GM21526 (cell line): ENCODE measurements around the gene IFI27L2.

Experiments used
- ATAC-seq: cut with Tn5 transposase; IDR thresholded peaks from one replicate; pipeline ENCODE4 v1.9.1; 2021; ENCODE audit warnings: moderate library complexity; ENCODE audit not compliant: unreplicated experiment, low FRiP score

The IFI27L2 gene

DNA sequence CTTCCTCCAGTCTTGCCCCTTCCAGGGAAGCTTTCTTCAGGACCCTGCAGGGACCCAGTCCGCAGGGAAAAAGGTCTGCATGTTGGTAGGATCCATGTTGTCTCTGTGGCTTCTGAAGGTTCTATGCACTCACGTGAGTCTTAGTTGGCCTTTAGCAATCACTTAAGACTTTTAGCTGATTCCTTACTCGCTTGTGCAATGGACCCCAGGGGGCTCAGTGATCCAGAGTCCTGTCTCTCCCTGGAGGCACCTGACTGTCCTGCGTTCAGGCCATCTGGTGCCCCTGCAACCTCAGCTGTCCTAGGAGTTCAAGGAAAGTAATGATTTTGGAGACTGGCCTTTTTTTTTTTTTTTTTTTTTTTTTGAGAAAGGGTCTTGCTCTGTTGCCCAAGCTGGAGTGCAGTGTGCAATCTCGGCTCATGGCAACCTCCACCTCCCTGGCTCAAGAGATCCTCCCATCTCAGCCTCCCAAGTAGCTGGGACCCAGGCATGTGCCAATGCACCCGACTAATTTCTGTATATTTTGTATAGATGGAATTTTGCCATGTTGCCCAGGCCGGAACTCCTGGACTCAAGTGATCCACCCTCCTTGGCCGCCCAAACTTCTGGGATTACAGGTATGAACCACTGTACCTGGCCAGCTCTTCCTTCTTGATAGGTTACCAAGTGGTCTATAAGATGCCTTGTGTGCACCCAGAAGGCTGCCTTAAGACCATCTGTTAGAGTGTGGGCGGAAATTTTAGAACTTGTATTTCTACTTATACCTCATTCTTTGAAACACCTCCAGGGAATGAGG, 4.6 kb downstream of the IFI27L2 start:
- ATAC-seq = no peak

DNA sequence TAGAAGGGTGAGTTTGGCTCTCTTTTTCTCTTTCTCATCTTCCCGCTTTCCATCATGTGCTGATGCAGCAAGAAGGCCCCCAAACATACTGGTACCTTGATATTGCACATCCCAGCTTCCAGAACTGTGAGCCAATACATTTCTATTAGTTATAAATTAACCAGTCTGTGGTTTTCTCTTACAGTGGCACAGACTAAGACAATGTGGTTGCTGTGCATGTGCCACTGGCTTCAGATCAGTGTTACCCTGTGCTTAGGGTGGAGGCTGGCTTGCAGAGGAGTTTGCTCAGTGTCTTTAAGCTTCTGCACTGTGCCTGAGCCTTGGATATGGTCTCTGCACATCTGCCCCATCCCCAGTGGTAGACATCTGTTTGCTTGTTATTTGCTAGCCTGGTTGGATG, 5.5 kb downstream of the IFI27L2 start:
- no peak for ATAC-seq

DNA sequence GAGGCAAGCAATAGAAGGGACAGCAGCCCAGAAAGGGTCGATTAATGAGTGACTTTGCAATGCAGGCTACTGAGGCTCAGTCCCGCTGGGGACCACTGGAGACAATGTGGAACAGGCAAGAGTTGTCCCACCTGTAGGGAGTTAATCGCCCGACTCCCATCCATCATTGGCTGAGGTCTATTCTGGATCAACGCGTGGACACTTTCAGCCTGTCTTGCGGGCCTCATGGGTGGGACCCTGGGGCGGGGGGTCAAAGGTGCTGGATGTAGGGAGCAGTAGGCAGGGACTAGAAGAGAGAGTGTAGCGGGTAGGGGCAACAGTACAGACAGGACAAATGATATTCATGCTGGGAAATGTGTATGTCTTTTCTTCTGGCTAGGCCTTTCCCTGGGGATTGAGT, 6.1 kb downstream of the IFI27L2 start:
- ATAC-seq = no peak

DNA sequence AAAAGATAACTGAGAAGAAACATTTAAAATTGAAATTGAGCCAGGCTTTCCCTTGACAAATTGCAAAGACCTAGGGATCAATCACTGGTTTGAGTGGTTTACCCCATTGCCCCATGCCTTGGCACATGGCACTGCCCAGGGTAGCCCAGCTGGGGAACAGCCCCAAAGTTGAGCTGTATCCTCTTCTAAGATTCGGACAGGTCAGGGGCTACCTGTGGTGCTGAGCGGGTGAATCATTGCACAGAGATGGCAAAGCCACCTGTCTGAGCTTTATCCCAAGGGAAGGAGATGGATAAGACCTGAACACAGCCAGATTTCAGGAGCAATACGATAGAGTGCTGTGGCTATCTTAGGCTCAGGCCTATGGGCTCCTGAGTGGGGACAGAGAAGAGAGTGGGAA, 7.0 kb downstream of the IFI27L2 start:
- ATAC-seq = no peak

DNA sequence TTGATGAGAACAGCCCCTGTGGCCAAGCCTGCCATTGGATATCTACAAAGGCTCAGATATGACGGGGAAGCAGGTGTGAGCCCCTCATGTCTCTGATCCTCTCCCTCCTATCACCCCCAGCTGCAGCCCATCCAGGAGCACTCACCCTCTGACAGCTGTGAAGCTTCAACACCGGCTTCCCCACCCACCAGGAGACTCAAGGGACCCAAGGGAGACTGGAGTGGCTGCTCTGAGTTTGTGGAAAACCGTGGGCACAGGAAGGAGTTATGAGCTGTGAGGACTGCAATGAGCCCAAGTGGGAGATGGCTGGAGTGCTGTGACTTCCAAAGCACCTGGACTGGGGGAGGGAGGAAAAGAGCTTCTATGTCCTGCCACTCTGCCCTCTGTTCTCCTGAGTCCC, 7.9 kb downstream of the IFI27L2 start:
- no peak for ATAC-seq

DNA sequence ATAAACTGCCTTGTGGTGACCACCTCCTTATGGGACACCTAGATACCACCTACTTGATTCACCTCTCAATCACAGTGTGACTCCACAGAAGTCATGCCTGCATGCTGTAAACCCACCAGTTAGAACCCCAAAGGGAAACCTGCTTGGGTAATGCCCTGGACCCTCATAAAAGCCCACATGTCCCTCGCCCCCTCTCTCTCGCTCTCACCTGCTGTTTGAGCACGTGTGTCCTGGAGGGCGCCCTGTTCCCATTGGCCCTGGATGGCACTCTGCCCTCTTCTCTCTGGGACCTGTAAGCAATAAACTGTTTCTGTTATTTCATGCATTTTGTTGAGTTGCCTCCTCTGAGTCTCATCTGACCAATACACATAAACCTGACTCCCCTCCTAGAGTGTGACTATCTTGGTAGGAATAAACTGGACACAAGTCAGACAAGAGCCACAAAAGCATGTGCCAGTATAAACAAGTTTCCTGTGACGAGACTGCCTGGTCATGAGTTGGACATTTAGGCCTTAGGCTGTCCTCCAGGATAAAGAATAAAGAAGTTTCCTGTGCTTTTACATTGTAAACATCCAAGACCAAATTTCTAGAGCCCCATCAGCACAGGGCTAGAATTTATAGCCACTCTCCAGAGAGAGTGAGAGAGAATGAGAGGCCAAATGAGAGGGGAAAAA, 8.6 kb downstream of the IFI27L2 start:
- no peak for ATAC-seq

DNA sequence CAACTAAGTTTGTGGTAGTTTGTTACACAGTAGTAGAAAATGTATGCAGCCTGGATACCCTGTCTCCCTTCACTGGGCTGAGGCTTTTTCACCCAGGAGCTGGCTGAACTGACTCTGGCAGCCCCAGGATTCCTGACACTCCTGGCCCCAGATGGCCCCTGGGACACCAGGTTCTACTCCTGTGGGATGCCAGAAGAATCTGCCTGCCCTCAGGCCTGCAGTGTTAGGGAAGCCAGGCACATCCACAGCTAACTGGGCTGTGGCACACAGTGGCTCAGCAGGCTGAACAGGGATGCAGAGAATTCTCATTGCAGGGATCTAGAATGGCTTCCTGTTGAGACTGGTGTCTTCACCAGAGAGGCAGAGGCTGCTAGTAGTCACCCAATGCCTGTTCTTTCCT, 10.3 kb downstream of the IFI27L2 start:
- ATAC-seq = no peak

DNA sequence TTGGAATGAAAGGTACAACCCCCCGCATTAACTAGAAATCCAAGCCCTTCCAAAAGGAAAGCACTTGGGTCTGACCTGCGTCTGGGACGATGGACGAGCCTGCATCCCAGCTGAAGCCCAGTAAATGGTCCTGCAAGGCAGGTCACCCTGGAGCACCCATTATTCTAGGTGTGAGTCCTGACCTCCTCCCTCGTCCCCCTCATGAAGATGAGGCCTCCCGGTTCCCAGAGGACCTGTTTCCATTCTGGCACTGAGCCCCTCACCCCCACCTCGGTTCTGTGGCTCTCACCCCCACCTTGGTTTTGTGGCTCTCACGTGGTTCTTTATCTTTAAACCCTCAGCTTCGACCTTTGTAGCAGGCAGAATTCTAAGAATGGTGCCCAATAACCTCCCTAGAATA, 11.5 kb downstream of the IFI27L2 start:
- ATAC-seq = no peak

DNA sequence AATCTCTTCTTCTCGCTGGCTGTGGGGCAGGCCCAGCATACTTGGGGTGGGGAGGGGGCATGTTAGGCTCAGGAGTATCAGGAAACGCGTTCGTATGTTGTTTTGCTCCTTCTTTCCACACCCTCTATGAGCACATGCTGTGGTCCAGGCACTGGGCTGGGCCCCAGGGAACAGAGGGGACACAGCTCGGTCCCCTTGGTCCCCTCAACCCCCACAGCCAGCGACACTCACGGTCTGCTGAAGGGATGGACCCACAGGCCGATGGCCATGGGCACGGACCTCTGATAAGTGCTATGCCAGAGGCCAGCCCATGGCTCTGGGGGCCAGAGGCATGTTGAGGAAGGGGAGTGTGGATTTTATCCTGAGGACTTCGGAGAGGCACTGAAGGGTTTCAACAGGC, 12.7 kb downstream of the IFI27L2 start:
- no peak for ATAC-seq

DNA sequence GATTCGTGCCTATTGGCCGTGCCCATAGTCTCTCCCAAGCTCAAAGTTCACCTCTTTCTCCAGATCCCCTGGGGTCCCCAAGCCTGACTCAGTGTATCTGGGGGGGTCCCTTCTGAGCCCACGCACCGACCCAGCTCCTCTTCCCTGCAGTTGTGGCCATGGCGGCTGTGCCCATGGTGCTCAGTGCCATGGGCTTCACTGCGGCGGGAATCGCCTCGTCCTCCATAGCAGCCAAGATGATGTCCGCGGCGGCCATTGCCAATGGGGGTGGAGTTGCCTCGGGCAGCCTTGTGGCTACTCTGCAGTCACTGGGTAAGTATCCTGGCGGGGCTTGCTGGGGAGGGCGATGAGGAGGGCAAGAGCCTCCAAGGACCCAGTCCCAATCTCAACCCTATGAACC, 13.8 kb downstream of the IFI27L2 start:
- no peak for ATAC-seq

DNA sequence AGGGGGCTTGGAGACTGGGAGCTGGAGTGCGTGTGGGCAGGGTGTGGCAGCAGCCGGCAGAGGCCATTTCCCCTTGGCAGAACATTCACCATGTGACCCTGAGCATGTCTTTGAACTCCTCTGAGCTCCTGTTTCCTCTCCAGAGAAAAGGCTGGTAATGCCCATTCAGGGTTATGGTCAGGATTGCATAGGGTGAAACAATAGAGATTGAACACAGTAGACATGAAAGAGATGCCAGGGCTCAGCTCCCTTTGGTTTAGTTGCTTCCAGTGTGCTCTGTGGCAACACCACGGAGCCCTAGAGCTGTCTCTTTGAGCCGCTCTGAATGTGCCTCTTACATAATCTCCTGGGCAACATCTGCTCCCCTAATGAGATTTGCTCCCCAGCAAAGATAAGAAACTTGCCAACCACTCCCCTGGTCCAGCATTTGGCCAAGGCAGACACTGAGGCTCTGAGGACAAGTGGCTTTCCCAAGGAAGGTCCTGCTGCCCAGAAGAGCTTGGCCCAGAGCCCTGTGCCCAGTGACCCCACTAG, 14.3 kb downstream of the IFI27L2 start:
- no peak for ATAC-seq

DNA sequence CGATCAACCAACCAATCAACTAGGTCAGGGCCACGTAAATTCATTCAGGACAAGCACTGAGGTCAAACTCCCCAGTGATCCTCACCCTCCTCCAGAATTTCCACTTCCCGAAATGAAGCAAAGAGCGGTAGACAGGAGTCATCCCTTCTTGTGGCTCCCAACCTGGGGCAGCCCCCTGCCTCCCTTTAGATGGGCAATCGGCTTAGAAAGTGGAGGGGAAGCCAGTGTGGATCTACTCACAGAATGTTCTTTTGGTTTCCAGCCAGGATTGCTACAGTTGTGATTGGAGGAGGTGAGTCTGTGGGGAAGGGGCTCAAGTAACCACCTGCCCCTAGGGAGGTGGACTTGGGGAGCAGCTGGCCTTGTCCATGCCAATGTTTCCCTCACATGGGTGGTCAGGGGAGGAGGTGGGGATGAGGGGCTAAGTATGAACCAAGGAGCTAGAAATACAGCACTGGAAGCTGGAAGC, 14.8 kb downstream of the IFI27L2 start:
- ATAC-seq = no peak

DNA sequence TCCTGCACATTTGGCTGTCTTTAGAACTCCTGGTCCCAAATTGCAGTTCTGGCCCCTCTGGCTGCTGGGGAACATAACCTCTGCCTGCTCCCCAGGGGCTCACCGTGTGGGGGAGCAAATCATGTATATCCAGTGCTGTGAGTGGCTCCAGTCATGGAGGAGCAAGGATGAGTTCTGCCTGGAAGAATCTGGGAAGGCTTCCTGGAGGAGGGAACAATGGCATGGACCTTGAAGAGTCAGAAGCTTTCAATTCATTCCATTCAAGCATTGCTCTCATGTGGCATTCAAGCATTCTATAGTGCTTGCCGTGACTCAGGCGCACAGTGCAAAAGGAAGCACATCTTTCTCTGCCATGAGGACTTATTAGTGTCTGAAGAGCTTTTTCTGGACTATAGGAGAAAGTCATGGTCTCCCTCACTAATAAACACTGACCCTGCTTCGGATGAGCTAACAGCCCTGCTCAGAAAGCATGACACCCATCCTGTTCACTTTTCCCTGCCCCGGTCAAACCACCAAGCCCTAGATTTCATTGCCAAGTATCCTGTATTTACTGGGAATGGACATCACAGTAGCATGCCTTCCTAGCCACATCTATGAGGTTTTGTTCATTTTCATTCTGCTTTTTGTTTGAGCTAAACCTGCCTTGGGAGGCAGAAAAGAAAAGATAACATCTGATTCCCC, 15.4 kb downstream of the IFI27L2 start:
- ATAC-seq = no peak

DNA sequence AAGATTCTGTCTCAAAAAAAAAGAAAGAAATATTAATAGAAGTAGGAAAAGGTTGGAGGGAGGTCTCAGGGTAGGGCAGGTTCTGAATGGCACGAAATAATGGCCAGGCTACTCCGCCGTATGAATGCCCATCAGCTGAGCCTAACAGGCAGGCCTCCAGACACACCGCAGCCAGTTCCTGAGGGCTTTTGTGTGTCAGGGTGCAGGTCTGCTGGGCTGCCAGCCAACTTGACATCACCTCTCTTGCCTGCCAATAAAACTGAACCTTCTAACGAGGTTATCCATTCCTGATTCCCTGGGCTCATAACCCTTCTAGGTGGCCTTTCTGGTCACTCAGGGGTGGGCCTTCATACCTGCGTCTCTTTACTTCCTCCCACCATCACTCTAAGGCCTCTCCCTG, 15.9 kb downstream of the IFI27L2 start:
- ATAC-seq = no peak

DNA sequence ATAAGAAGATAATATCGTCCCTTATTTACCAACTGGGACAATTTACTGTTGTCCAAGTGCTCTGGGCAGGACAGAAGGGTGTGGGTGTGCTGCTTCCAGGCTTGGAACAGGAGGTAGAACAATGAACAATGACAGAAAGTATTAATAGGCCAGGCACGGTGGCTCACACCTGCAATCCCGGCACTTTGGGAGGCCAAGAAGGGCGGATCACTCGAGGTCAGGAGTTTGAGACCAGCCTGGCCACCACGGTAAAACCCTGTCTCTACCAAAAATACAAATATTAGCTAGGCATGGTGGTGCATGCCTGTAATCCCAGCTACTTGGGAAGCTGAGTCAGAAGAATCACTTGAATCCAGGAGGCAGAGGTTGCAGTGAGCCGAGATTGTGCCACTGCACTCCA, 16.3 kb downstream of the IFI27L2 start:
- ATAC-seq = no peak

DNA sequence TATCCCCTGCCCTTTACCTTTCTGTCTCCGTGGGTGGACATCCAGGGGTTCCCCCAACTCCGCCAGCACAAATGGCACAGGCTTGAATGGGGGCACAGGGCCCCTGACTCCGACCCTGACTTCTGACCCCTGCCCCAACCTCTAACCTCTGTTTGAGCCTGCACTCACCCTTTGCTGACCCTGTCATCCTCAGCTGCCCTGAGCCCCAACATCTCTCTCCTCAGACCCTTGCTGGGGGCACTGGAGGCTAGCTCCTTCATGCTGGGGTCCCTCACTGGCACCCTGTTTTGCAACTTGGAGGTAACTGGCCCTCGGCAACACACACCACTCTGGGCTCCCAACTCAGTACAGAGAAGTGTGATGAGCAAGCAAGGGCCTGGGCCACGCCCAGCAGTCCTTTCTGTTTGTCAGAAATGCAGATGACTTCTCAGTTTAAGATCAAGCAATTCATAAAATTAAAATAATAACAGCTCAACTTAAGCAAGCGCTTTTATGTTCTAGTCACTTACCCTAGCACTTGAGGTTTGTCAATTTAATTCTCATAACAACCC, 16.8 kb downstream of the IFI27L2 start:
- ATAC-seq = no peak

DNA sequence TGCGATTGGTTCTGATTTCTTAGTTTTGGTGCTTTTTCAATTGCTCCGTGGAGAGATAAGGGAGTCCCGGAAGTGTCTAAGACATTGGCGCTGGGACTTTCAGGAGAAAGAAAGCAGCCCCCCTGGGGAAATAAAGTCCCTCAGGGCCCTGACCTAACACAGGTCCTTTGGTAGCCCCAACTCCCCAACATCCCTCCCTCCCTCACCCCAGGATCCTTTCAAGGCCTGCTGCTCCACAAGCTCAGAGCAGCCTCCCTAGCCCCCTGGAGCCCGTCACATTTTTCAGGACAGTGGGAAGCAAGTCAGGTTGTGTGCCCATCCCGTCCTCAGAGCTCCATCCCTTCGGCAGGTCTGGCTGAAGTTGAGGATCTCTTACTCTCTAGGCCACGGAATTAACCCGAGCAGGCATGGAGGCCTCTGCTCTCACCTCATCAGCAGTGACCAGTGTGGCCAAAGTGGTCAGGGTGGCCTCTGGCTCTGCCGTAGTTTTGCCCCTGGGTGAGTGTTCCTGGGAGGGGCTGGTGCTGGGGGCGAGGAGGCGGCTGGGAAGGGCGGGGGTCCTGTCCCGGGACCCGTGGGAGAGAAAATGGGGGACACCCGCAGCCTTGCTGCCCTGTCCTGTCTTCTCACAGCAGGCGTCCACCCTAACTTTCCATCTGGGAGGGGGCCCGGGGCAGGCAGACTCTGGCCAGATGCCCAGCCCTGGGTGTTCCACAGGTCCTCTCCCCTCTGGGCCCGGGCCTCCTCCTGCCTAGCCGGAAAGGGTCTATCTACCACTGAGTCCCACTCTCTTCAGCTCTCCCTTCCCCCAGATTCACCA, 17.9 kb downstream of the IFI27L2 start:
- ATAC-seq = no peak

DNA sequence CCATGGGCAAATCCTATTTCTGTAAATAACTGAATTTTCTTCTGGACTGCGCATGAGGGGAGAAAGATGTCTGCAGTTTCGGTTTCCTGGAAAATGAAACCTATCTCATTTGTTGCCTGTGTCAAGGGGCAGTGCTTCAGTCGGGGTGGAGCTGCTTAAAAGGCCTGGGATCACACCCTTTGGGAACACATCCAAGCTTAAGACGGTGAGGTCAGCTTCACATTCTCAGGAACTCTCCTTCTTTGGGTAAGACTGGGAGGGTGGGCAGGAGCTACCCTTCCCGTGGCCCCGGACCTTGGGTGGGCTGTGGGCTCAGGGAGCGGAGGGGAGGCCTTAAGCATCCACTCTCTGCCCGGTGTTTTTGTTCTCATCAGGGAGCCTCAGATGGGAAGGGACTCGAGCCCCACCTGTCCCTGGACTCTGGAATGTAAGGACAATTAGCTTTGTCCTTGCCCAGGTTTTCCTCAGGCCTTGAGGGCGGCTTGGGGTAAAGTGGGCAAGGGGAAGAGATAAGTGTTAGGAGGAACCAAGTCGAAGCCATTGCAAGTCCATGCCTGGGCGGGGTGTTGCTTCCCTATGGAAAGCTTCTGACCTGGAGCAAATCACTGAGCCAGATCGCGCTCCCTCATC, 18.7 kb downstream of the IFI27L2 start, which contains the start of gene IFI27:
Gene IFI27, plus strand, starts transcription at position 185 of the 630 bp plus-strand sequence.
- ATAC-seq = no peak

DNA sequence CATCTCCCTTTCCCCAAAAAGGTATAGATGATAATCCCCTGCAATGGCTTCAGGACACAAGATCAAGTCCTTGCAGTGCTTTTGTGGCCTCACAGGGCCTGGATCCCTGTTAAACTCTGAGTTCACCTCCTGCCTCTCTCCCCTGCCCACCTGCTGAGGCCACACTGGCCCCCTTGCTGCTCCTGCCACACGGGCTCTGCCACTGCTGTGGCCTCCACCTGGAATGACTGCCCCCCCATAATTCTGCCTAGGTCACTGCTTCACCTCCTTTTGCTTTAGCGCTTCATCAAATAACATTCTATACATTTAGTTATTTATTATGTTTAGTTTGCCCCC, 19.5 kb downstream of the IFI27L2 start:
- ATAC-seq = no peak

DNA sequence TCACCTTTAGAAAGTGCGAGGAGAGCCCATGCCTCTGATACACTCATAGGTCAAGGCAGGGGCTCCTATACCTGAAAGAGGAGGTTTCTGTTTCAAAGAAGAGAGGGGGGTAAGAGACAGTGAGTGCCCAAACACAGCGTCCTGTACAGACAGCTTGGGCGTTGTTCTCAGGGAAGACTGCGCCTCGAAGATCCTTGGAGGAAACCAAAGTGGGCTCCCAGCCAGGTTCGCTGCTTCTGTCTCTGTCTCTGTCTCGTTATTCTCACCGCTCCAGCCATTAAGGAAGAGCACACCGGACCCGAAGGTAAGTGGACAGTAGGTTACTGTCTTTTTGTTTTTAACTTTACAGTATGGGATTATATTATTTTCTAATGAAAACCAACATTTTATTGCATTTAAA, 24.7 kb downstream of the IFI27L2 start:
- ATAC-seq = no peak
